GM12875 (cell line): ENCODE data around the gene USO1.
"Not testable (repeated sequence)": the region's sequence is repeated elsewhere in the genome, so short reads cannot be mapped to it uniquely, and the experiment has no call there.

Experiments
- H3K4me3 ChIP-seq: one replicate; pipeline ENCODE4 v1.5.1; 2011; ENCODE audit warnings: low read depth, low read length, control low read depth
- CTCF ChIP-seq: IDR thresholded peaks from 2 replicates; pipeline ENCODE4 v1.5.1; 2011; ENCODE audit warnings: low read depth, mild to moderate bottlenecking, control low read depth, inconsistent platforms, low read length, moderate library complexity, borderline replicate concordance; ENCODE audit not compliant: insufficient read depth

The USO1 gene

DNA sequence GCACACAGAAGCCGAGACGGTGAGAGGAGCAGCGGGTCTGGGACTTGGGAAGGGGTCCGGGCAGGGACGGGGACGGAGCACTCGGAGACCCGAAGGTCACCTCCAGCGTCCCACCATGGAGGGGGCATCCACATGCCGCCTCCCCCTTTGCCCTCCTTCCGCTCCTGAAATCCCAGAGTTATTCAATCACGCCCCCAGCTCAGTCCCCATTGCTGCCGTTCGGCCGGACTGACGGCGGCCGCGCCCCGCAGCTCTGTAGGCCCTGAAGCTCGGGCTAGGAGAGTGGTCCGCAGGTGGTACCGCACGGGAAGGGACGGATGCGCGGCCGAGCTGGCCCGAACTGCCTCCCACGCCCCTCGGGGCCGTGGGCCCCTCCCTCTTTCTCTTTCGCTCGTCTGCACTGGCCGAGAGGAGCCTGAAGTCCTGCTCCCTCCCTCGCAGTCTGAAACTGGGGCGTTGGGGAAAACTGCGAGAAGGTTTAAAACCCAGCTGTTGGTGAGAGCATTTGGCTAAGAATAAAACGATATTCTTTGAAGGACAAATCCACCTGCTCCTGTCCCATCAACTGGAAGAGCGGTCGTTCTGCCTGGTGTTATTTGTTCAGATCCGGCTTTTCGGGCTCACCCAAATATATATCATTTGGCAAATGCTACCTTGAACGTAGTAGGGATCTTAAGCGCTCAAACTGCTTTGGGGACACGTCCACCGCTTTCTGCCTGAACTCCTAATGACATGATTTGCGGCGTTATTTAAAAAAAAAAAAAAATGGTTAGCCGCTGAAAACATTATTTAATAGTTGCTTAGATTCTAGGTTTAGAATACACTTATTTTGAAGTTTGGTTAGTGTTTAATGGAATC lies 719 bp downstream of the USO1 start:
- H3K4me3 ChIP-seq: peak overlapping the region; percentile 91
- no peak for TF ChIP-seq CTCF

DNA sequence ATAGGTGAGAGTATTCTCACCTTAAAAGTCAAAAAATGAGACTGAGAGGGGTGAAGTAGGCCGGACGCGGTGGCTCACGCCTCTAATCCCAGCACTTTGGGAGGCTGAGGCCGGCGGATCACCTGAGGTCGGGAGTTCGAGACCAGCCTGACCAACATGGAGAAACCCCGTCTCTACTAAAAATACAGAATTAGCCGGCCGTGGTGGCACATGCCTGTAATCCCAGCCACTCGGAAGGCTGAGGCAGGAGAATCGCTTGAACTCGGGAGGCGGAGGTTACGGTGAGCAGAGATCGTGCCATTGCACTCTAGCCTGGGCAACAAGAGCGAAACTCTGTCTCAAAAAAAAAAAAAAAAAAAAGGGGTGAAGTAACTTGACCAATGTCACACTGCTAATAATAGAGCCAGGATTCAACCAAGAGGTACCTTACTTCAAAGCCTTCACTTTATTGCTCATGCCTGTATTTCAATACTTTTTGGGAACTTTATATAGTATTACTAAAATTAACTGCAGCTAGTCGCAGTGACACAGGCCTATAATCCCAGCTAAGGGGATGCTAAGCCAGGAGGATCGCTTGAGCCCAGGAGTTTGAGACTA lies 1.7 kb downstream of the USO1 start:
- H3K4me3 ChIP-seq: not testable (repeated sequence)

- no peak for TF ChIP-seq CTCF
- H3K4me3 ChIP-seq: no peak overlapping the region
Measured at GRCh38 chr4:75726577-75726976, 2.2 kb downstream of the USO1 start.

GRCh38 chr4:75727073-75727472 lies 2.7 kb downstream of the USO1 start:
- no peak overlapping the region for H3K4me3 ChIP-seq
- no peak for TF ChIP-seq CTCF

DNA sequence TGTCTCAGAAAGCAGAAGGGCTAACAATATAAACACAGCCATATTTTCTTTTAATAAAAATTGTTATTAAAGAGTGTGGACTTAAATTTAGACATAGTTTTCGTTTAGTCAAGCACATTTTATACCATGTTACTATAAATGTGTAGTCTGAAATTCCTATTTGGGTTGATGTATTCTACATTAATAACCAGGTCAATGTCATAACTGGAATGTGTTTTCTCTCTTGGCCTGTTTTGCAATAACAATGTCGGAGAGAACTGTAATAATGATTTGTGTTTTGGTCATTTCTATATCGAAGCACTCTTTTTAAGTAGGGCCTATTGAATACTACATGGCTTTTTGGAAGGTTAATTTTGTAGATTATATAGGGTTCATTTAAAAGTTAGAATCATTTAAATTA lies 5.5 kb downstream of the USO1 start:
- TF ChIP-seq CTCF: no peak

GRCh38 chr4:75733369-75733768 lies 9.0 kb downstream of the USO1 start:
- no peak overlapping the region for H3K4me3 ChIP-seq
- TF ChIP-seq CTCF: no peak

More for the DNA sequence above, 5.5 kb downstream of the USO1 start:
- H3K4me3 ChIP-seq: no peak overlapping the region

DNA sequence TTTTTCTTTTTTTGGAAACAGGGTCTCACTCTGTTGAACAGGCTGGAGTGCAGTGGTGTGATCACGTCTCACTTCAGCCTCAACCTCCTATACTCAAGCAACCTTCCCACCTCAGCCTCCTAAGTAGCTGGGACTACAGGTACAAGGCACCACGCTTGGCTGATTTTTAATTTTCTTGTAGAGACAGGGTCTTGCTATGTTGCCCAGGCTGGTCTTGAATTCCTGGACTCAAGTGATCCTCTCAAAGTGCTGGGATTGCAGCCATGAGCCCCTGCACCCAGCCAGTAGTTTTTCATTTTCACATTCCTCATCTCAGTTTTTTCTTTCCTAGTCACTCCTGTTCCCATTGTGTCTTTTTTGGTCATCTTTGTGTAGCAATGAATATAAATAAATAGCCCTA lies 11.1 kb downstream of the USO1 start:
- TF ChIP-seq CTCF: no peak
- no peak overlapping the region for H3K4me3 ChIP-seq
